OCI-LY3 (cell line): ENCODE measurements around the gene STK4.
A peak's percentile ranks its signal among the peaks of the same experiment; 100 is the strongest.

Experiments used
- H2AFZ ChIP-seq: fragments of 200-600, 300-600 bp; shearing (Covaris generic); 2 replicates; pipeline ENCODE4 v1.6.0; 2014; ENCODE audit warnings: antibody characterized with exemption, low read depth, low read length
- H3K27ac ChIP-seq: fragments of 200-600, 300-600 bp; sonication (generic); 2 replicates; pipeline ENCODE4 v1.5.1; 2014; ENCODE audit warnings: mild to moderate bottlenecking, low read length, moderate library complexity, mixed read lengths
- H3K27me3 ChIP-seq: fragments of 200-600, 300-600 bp; sonication (generic); 2 replicates; pipeline ENCODE4 v1.6.1; 2014; ENCODE audit warnings: low read depth, low read length, mixed read lengths
- H3K36me3 ChIP-seq: fragments of 200-600, 300-600 bp; sonication (generic); replicated peaks from 2 replicates; pipeline ENCODE3; 2014; ENCODE audit warnings: low read depth, low read length, mixed read lengths
- H3K4me1 ChIP-seq: fragments of 300-600, 200-600 bp; sonication (generic); 2 replicates; pipeline ENCODE4 v1.6.1; 2014; ENCODE audit warnings: low read length, mixed read lengths
- H3K4me2 ChIP-seq: fragments of 200-600, 300-600 bp; sonication (generic); 2 replicates; pipeline ENCODE4 v1.6.1; 2014; ENCODE audit warnings: low read length, mixed read lengths
- H3K4me3 ChIP-seq: fragments of 300-600, 200-600 bp; sonication (generic); 2 replicates; pipeline ENCODE4 v1.5.1; 2014; ENCODE audit warnings: antibody characterized with exemption, mild to moderate bottlenecking, low read length, moderate library complexity
- H3K79me2 ChIP-seq: fragments of 300-600, 200-600 bp; shearing (Covaris generic); 2 replicates; pipeline ENCODE4 v1.6.1; 2014; ENCODE audit warnings: mild to moderate bottlenecking, low read length, mixed read lengths
- H3K9ac ChIP-seq: fragments of 300-600, 200-600 bp; shearing (Covaris generic); 2 replicates; pipeline ENCODE4 v1.6.0; 2014; ENCODE audit warnings: mild to moderate bottlenecking, low read length, moderate library complexity
- H3K9me3 ChIP-seq: fragments of 200-600, 300-600 bp; shearing (Covaris generic); 2 replicates; pipeline ENCODE4 v1.6.1; 2014; ENCODE audit warnings: low read length, mixed read lengths; ENCODE audit not compliant: insufficient read depth
- H4K20me1 ChIP-seq: fragments of 200-600, 300-600 bp; sonication (generic); 2 replicates; pipeline ENCODE4 v1.6.1; 2016; ENCODE audit warnings: low read length, mixed read lengths; ENCODE audit not compliant: insufficient read depth
- CTCF ChIP-seq: fragments of 200-600, 300-600 bp; sonication (generic); IDR thresholded peaks from 2 replicates; pipeline ENCODE4 v1.5.1; 2014; ENCODE audit warnings: antibody characterized with exemption, low read length, low read depth
- EZH2phosphoT487 ChIP-seq: fragments of 200-600 bp; shearing (Covaris generic); IDR thresholded peaks from 2 replicates; pipeline ENCODE4 v1.6.1; 2018; ENCODE audit warnings: antibody characterized with exemption, mixed run types, low read depth

Gene STK4

GRCh38 chr20:44993343-44993742, 27.0 kb downstream of the STK4 start:
- Histone ChIP-seq H2AFZ (no peak overlapping the region), H3K9ac (no peak overlapping the region), H3K27ac (peak overlapping the region; percentile 4; the same call in 1 of the 2 replicates), H3K9me3 (no peaks in the 10 kb centered on the region), H3K79me2 (peaks cover 100% of the 10 kb centered on the region), H3K4me3 (no peak overlapping the region), H4K20me1 (peaks cover 91% of the 10 kb centered on the region), H3K4me1 (peaks cover 82% of the 10 kb centered on the region), H3K4me2 (0 out of 2 replicates have a peak overlapping the region, but pooled peaks have one; percentile 2), H3K36me3 (peaks cover 68% of the 10 kb centered on the region), H3K27me3 (no peaks in the 10 kb centered on the region)
- no peak for TF ChIP-seq EZH2phosphoT487
- TF ChIP-seq CTCF, result no peak

GRCh38 chr20:44997171-44997570, 30.9 kb downstream of the STK4 start:
- Histone ChIP-seq H2AFZ (no peak overlapping the region), H3K79me2 (peaks cover 100% of the 10 kb centered on the region), H3K9ac (no peak overlapping the region), H3K4me2 (peak overlapping the region; percentile 0; the same call in 1 of the 2 replicates), H3K9me3 (no peaks in the 10 kb centered on the region), H3K4me3 (no peak overlapping the region), H4K20me1 (peaks cover 95% of the 10 kb centered on the region), H3K4me1 (peaks cover 49% of the 10 kb centered on the region), H3K27me3 (no peaks in the 10 kb centered on the region), H3K27ac (peak overlapping the region; percentile 57), H3K36me3 (peaks cover 79% of the 10 kb centered on the region)
- TF ChIP-seq EZH2phosphoT487 (no peak), CTCF (no peak)

GRCh38 chr20:44997668-44998067, 31.4 kb downstream of the STK4 start:
- no peak overlapping the region for H3K9ac ChIP-seq
- peaks cover 44% of the 10 kb centered on the region for H3K4me1 ChIP-seq
- no peak for TF ChIP-seq EZH2phosphoT487
- no peak for TF ChIP-seq CTCF
- H4K20me1 ChIP-seq, result peaks cover 95% of the 10 kb centered on the region
- peaks cover 100% of the 10 kb centered on the region for H3K79me2 ChIP-seq
- no peaks in the 10 kb centered on the region for H3K27me3 ChIP-seq
- H3K36me3 ChIP-seq, result peaks cover 84% of the 10 kb centered on the region
- H3K4me2 ChIP-seq, result peak overlapping the region; percentile 0; the same call in 1 of the 2 replicates
- no peaks in the 10 kb centered on the region for H3K9me3 ChIP-seq
- H3K27ac ChIP-seq, result peak overlapping the region; percentile 57
- H3K4me3 ChIP-seq, result no peak overlapping the region
- no peak overlapping the region for H2AFZ ChIP-seq

- Histone ChIP-seq H3K9ac (no peak overlapping the region), H2AFZ (no peak overlapping the region), H3K4me2 (no peak overlapping the region), H3K27me3 (no peaks in the 10 kb centered on the region), H3K4me1 (no peaks in the 10 kb centered on the region), H3K4me3 (no peak overlapping the region), H3K9me3 (no peaks in the 10 kb centered on the region), H3K79me2 (peaks cover 100% of the 10 kb centered on the region), H3K36me3 (peaks cover 61% of the 10 kb centered on the region), H3K27ac (no peak overlapping the region), H4K20me1 (peaks cover 87% of the 10 kb centered on the region)
- no peak for TF ChIP-seq EZH2phosphoT487
- no peak for TF ChIP-seq CTCF
Observed at GRCh38 chr20:45008521-45009049, 42.3 kb downstream of the STK4 start.
